NCI-H446 treated with DMSO at 0.1 percent for 48 hours (cell line): Measurements from ENCODE around the gene GPR108.

ENCODE experiments used
- DNase-seq: peaks from one replicate; lab custom pipeline; 2025; lab: John Stamatoyannopoulos, UW

Gene GPR108

DNA sequence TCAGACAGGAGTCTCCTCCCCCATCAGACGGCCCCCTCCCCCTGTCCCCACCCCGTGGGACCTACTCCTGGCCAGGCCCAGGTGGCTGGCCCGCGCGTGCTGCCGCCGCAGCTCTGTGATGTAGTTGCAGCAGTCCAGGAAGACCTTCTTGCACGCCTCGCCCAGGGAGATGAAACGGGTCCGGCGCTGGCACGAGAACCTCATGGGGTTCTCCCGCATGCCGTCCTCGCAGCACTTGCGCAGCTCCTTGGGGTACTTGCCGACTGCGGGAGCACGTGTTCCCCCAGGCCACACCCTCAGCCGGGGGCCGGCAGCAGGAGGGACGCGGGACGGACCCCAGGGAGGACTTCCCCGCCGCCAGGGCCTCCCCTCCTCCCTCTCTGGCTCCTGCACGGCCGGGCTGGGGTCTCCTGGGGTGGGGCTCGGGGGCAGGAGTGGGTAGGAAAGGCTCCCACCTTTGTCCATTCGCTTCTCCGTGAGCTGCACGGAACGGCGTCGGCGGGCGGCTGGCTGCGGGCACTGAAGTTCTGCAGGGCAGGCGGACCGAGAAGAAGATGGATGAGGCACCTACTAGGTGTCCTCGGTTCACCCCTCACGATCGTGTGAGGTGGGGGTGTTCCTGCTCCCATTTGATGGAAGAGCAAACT is 30.2 kb downstream of the GPR108 start:
- no peak for DNase-seq

DNA sequence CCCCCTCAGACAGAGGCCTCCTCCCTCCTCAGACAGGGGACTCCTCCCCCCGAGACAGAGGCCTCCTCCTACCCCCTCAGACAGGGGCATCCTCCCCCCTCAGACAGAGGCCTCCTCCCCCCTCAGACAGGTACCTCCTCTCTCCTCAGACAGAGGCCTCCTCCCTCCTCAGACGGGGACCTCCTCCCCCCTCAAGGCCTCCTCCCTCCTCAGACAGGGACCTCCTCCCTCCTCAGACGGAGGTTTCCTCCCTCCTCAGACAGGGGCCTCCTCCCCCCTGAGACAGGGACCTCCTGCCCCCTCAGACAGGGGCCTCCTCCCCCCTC is 30.8 kb downstream of the GPR108 start:
- no peak for DNase-seq

DNA sequence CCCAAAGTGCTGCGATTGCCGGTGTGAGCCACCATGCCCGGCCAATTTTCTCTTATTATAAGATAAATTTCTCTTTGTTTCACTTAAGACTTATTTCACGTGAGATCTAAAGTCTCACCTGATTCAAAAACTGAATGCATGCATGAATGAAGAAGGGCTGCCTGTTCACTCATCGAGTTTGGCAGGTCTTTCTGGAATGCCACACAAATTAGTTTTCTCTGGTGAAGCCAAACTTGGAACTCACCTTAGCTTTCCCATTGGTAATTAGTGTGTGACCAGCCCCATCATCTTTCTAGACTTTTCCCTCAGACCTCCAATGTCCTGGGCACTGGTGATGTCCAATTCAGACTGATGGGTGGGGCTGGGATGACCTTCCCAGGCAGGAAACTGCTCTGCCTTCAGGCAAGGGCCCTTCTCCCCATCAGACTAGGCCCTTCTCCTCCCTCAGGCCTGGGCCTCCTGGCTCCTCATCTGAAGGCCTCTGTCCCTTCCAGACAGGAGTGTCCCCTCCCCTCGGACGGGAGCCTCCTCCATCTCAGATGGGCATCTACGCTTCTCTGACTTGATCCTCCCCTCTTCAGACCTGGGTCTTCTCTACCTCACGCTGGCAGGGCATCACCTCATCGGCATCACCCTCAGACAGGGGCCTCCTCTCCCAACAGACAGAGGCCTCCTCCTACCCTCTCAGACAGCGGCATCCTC is 31.3 kb downstream of the GPR108 start:
- DNase-seq, result no peak

- DNase-seq, result no peak
These were observed 36.6 kb downstream of the GPR108 start for GRCh38 chr19:6700586-6701316.

DNA sequence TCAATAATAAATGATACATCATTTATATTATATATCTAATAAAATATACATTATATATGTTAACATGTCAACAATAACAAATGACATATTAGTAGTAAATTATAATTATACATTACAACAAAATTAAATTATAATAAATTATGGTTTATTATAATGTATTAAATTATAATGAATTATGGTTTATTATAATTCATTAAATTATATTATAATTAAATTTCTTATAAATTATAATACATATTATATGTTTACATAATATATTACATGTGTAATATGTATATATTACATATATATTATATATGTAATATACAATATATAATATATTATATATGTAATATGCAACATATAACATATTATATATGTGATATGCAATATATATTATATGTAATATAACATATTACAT is 37.4 kb downstream of the GPR108 start:
- DNase-seq, result no peak

DNA sequence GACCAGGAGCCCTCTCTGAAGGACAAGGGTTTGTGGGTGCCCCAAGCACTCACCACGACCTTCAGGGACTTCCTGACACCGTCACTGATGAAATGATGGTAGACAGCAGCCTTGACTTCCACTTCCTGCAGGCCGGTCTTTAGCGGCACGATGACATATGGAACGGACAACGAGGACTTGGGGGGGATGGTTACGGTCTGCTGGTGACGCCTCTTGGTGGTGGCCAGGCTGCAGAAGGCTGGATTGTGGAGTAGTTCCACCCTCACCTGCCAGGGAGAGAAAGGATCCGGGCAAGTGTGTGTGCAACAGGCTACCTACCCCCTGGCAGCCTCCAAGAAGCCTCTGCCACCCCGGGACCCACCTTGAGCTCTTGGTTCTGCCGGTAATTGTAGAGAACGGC is 40.1 kb downstream of the GPR108 start:
- no peak for DNase-seq

DNA sequence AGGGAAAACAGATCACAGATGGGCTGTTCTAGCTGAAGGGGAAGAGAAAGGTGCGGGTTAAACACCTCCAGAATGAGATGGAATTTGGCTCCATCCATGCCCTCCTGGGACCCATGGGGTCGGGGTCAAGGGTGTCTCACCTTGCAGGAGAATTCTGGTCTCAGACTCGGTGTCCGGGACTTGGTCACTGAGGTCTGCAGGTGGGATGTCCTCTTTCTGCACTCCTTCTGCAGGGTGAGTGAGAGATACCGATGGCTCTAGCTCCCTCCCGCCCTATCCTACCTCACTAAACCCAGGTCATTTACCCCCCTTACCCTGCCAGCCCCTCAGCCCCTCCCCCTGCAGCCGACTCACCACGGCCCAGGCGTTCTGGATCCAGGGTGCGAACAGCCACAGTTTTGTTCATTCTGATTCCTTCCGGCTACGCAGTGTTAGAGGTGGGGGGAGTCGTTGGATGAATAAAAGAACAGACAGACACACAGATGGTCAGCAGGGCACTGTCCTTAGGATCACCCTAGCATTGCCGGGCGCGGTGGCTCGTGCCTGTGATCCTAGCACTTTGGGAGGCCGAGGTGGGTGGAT is 41.0 kb downstream of the GPR108 start:
- DNase-seq, result no peak

- DNase-seq, result no peak
These were observed 43.1 kb downstream of the GPR108 start for GRCh38 chr19:6694147-6694815.

- no peak for DNase-seq
These were observed 43.7 kb downstream of the GPR108 start for GRCh38 chr19:6693681-6694080.

DNA sequence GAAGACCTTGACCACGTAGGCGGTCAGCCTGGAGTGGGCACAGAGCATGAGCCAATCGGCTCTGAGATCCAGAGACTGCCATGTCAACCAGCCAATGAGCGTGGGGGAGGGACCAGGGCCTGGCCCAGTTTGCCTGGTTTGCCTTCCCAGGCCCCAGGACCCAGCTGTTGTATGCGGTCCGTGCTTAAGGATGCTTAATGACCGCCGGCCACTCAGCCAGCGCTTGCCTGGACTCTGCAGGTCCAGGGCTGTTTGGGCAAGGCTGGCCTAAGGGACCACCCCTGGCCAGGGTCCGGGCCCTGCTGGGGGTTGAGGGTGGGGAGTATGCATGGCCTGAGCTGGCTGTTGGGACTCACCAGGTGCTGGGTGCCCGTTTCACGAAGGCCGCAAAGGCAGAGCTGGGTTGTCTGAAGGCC is 44.3 kb downstream of the GPR108 start:
- no peak for DNase-seq

GRCh38 chr19:6692027-6692426 is 45.4 kb downstream of the GPR108 start:
- no peak for DNase-seq

DNA sequence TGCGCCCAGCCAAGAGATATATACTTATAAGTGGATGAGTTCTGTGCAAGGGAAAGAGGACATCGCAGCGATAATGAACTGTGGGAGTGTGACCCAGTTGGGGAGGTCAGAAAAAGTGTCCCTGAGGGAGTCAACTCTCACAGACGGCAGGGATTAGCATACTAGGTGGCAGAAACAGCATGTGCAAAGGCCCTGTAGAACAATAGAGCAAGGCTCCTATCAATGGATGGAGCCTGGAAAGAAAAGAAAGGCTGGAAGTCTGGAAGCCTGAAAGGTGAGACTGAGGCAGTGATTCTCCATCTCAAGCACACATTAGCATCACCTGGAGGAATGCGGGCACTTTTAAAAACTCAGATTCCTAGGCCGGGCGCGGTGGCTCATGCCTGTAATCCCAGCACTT is 46.0 kb downstream of the GPR108 start:
- no peak for DNase-seq

DNA sequence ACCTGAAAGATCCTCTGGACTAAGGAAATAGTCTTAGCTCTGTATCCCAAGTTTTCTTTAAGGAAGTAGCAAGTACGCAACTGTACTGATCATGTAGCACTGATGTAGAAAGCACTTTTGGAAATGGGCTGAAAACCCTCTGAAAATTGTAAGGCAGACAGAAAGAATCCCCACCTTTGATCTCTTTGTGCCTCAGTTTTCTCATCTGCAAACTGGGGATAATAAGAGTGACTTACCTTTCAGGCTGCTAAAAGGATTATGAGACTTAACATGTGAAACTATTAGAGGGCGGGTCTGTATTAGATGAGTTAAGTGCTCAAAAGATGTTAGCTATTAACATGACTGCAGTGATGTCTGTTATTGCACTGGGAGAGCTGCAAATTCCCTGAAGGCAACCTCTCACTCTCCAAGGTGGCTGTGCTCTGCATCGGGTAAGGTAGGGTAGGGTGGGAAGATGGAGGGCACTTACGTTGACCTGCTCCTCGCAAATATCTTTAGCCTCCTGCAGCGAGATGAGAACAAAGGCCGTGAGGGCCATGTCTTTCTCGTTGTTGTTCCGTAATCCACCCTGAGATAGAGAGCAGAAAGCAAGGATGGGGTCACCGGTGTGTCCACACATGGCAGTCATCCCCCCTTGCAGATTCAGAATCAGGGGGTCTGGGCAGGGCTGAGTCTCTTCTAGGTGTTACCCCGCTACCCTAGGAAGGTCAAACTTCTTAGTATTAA is 47.1 kb downstream of the GPR108 start:
- DNase-seq, result no peak

DNA sequence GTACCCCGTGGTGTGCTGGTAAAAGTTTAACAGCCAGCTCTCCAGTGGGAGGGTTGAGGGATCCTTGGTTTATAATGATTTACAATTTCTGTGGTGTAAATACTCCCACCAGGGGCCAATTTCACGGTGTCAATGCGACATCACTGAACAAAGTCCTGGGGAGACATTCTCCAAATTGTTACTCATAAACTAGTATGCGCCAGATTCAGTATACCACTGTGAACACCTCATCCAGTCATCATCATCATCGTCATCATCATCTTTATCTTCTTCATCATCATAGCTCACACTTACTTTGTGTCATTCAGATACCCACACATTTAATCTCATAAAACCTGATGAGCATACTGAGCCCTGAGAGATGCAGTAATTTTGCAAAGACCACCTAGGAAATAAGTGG is 50.3 kb downstream of the GPR108 start:
- DNase-seq, result no peak

GRCh38 chr19:6686628-6686975 is 50.8 kb downstream of the GPR108 start:
- no peak for DNase-seq

DNA sequence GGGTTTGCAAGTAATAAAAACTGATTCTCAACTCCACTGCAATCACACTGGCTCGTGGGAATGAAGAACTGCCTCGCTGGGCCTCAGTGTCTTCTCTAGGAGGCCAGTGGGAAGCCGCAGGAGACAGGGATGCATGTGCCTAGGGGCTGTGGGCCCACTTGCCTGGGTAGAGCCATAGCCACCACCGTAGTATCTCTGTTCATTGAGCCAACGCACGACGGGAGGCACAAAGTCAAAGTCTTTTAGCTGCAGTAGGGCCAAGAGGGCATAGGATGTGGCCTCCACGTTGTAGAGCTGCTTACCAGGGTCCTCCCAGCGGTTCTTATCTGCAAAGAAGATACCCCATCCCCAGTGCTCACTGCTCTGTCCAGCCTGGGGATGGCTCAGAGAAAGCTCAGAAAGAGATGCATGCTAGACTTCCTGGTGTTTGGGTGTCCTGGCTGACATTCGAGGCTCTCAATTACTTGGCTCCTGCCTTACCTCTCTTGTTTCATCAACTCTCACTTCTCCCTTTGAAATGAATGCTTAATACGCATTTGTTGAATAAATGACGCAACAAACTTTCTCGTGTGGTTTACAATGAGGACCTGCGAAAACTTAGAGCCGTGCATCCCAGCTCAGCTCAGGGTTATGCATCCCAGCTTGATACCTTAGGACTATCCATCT is 51.3 kb downstream of the GPR108 start:
- no peak for DNase-seq

- DNase-seq, result no peak
These were observed 51.9 kb downstream of the GPR108 start for GRCh38 chr19:6685482-6685881.

DNA sequence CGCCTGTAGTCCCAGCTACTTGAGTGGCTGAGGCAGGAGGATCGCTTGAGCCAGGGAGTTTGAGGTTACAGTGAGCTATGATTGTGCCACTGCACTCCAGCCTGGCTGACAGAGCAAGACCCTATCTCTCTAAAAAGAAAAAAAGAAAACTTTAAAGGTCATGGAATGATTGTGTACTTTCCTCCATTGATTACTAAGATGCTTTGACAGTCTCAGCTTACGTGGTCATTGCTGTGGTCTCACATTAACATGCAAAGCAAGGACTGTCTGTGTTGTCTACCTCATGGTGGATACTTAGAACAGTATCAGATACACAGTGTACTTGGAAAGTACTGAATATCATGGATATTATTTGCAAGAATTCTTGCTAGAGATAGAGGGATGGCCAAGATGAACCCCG is 53.4 kb downstream of the GPR108 start:
- no peak for DNase-seq

GRCh38 chr19:6682607-6683128 is 54.7 kb downstream of the GPR108 start:
- DNase-seq, result no peak

DNA sequence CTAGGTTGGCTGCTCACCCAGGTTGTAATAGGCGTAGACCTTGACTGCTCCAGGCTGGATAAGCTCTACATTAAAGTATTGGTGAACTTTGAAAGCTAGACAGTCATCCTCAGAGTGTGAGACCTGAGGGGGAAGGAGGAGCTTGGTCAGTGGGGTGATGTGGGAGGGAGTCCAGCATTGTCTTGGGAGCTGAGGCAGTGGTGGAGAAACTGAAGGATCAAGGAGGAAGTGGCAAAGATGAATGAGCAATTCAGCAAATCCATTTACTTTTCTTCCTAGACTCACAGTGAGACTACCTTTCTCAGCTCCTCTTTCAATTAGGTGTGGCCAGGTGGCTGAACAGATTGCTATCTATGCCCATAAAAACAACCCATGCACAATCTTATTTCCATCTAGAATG is 57.2 kb downstream of the GPR108 start:
- no peak for DNase-seq
